ENCODE results near the gene DUS2.

DUS2 gene

GRCh38 chr16:68077866-68078700, 55.0 kb downstream of the DUS2 start:
- no peak for TF ChIP-seq JUND (IDR thresholded peaks at IDR 0.05; ENCODE audit: low read depth)
- in situ Hi-C loops (cut with HindIII; ENCODE audit: low pct_unique_long_range_greater_than_20kb, low sequenced_read_pairs), result no loop called here

GRCh38 chr16:68078701-68079375, 55.8 kb downstream of the DUS2 start:
- DNase-seq (ENCODE audit: low read depth in 1 of 2, low spot score in 1 of 2), result no peak
- no peak for TF ChIP-seq JUND (IDR thresholded peaks at IDR 0.05; ENCODE audit: low read depth)
- in situ Hi-C loops (cut with HindIII; ENCODE audit: low pct_unique_long_range_greater_than_20kb, low sequenced_read_pairs), result no loop called here

More at GRCh38 chr16:68077866-68078700, 55.0 kb downstream of the DUS2 start:
- DNase-seq (ENCODE audit: low read depth in 1 of 2, low spot score in 1 of 2), result no peak

- no peak for TF ChIP-seq JUND (IDR thresholded peaks at IDR 0.05; ENCODE audit: low read depth)
- DNase-seq (ENCODE audit: low read depth in 1 of 2, low spot score in 1 of 2), result no peak
Observed at GRCh38 chr16:68079376-68079625, 56.2 kb downstream of the DUS2 start.

GRCh38 chr16:68079626-68080344, 56.7 kb downstream of the DUS2 start:
- no peak for DNase-seq (ENCODE audit: low read depth in 1 of 2, low spot score in 1 of 2)
- in situ Hi-C loops (cut with HindIII; ENCODE audit: low pct_unique_long_range_greater_than_20kb, low sequenced_read_pairs), result no loop called here
- no peak for TF ChIP-seq JUND (IDR thresholded peaks at IDR 0.05; ENCODE audit: low read depth)

More at GRCh38 chr16:68079376-68079625, 56.2 kb downstream of the DUS2 start:
- in situ Hi-C loops (cut with HindIII; ENCODE audit: low pct_unique_long_range_greater_than_20kb, low sequenced_read_pairs), result no loop called here

GRCh38 chr16:68081861-68082628, 59.0 kb downstream of the DUS2 start:
- TF ChIP-seq JUND (IDR thresholded peaks at IDR 0.05; ENCODE audit: low read depth), result no peak
- no peak for DNase-seq (ENCODE audit: low read depth in 1 of 2, low spot score in 1 of 2)
- in situ Hi-C loops (cut with HindIII; ENCODE audit: low pct_unique_long_range_greater_than_20kb, low sequenced_read_pairs), result no loop called here

- no peak for DNase-seq (ENCODE audit: low read depth in 1 of 2, low spot score in 1 of 2)
- in situ Hi-C loops (cut with HindIII; ENCODE audit: low pct_unique_long_range_greater_than_20kb, low sequenced_read_pairs), result no loop called here
- no peak for TF ChIP-seq JUND (IDR thresholded peaks at IDR 0.05; ENCODE audit: low read depth)
Observed at GRCh38 chr16:68082629-68083238, 59.6 kb downstream of the DUS2 start.

- no peak for TF ChIP-seq JUND (IDR thresholded peaks at IDR 0.05; ENCODE audit: low read depth)
- in situ Hi-C loops (cut with HindIII; ENCODE audit: low pct_unique_long_range_greater_than_20kb, low sequenced_read_pairs), result no loop called here
- no peak for DNase-seq (ENCODE audit: low read depth in 1 of 2, low spot score in 1 of 2)
Observed at GRCh38 chr16:68083239-68083781, 60.2 kb downstream of the DUS2 start.

GRCh38 chr16:68083861-68084503, 60.9 kb downstream of the DUS2 start:
- in situ Hi-C loops (cut with HindIII; ENCODE audit: low pct_unique_long_range_greater_than_20kb, low sequenced_read_pairs), result no loop called here
- DNase-seq (ENCODE audit: low read depth in 1 of 2, low spot score in 1 of 2), result no peak
- TF ChIP-seq JUND (IDR thresholded peaks at IDR 0.05; ENCODE audit: low read depth), result no peak

GRCh38 chr16:68084504-68085258, 61.6 kb downstream of the DUS2 start:
- peak in 1 of 2 experiments; percentile 96 for DNase-seq (ENCODE audit: low read depth in 1 of 2, low spot score in 1 of 2)
- in situ Hi-C loops (cut with HindIII; ENCODE audit: low pct_unique_long_range_greater_than_20kb, low sequenced_read_pairs), result no loop called here

GRCh38 chr16:68085259-68086071, 62.4 kb downstream of the DUS2 start, which contains the start of gene NFATC3:
Gene NFATC3 (plus strand): TSS chr16:68085370. CDS start chr16:68085682, 312 bp downstream.
- no peak for TF ChIP-seq JUND (IDR thresholded peaks at IDR 0.05; ENCODE audit: low read depth)
- in situ Hi-C loops (cut with HindIII; ENCODE audit: low pct_unique_long_range_greater_than_20kb, low sequenced_read_pairs), result no loop called here
- peak; percentile 26 to 98 for DNase-seq (ENCODE audit: low read depth in 1 of 2, low spot score in 1 of 2)

More at GRCh38 chr16:68084504-68085258, 61.6 kb downstream of the DUS2 start:
- TF ChIP-seq JUND (IDR thresholded peaks at IDR 0.05; ENCODE audit: low read depth), result no peak

All from T47D (cell line).